Measurements from ENCODE around the gene FSTL4.

Gene FSTL4

DNA sequence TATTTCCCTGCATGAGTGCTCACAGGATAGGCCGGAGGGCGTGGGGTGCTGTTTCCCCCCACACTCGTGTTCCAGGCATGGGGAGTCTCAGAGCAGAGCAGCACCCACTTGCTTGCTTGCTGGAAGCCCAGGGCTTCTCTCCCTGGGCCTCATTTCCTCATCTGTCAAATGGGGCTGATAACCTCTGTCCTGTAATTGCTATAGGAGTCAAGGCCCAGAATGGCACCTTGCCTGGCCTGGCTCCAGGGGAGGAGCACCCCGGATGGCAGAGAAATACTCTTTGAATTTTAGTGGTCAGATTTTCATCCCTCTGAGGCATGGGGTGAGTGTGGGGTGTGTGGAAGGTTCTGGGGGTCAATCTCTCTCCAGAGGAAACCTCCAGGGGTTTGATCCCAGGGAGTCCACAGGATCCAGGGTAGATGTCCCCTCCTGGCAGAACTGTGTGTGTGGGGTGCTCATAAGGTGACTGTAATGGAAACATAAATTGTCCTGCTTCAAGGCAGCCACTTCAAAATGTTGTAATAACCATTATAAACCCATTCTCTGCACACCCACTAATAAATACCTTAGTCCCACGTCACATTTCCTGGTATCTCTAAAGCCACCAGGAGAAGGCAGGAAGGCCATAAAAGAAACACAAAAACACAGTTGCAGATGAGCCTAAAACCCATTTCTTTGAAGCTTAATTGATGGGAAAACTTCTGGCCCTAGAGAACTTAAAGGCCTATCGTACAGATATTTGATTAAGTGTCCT, 272.2 kb downstream of the FSTL4 start:
- WGBS, 2 experiments (ENCODE audit: insufficient coverage in 2 of 2) = 89 to 97% methylated on average over 5 of the region's 6 CpGs
- Histone ChIP-seq H3K9me3 (ENCODE audit: control insufficient read depth, low read length) (no peaks in the 10 kb centered on the region), H3K27ac (ENCODE audit: low read depth, low read length, severe bottlenecking) (no peak overlapping the region), H3K4me1 (ENCODE audit: control insufficient read depth, insufficient read depth, low read length, poor library complexity, severe bottlenecking) (no peaks in the 10 kb centered on the region), H3K36me3 (ENCODE audit: control insufficient read depth, insufficient read depth, low read length) (no peaks in the 10 kb centered on the region), H3K4me3 (ENCODE audit: extremely low read depth, insufficient read depth, low read length, poor library complexity, severe bottlenecking) (no peak overlapping the region)

DNA sequence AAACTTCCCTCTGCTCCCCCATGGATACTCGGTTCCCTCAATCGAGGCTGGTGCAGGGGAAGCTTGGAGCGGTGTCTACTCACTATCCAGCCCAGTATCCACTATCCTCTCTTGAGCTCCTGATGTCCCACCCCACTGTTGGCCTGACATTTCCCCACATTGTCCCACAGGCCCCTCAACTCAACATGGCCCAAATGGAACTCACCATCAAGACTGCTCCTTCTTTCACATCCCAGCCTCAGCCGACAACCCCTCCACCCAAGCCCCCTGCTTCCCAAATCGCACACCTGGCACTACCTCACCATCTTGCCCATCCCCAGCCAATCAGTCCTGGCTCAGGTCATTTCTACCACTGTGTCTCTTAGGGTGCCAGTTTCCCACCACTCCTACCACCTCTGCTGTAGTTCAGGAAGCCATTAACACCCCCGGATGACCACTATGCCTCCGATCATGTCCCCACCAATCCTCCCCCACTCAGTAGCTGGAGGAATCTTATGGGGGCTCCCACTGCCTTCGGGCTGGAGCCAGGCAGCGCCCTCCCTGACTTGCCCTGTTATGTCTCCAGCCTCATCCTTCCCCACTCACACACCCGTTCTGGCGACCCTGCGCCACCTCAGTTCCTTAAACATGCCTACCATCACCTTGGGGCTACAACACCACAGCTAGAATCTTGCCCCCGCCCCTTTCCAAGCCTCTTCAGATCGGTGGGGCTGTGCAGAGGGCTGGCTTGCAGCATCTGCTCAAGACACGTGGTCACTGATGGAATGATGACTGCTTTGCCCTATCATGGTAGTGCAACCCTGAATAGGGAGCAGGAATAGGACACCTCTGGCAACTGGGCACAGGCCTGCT, 273.6 kb downstream of the FSTL4 start:
- no peak overlapping the region for H3K27ac ChIP-seq (ENCODE audit: low read depth, low read length, severe bottlenecking)
- H3K9me3 ChIP-seq (ENCODE audit: control insufficient read depth, low read length) = no peaks in the 10 kb centered on the region
- WGBS, 2 experiments (ENCODE audit: insufficient coverage in 2 of 2) = 92 to 97% methylated on average over 10 to 11 of the region's 15 CpGs
- no peak overlapping the region for H3K4me3 ChIP-seq (ENCODE audit: extremely low read depth, insufficient read depth, low read length, poor library complexity, severe bottlenecking)
- H3K4me1 ChIP-seq (ENCODE audit: control insufficient read depth, insufficient read depth, low read length, poor library complexity, severe bottlenecking) = no peaks in the 10 kb centered on the region
- H3K36me3 ChIP-seq (ENCODE audit: control insufficient read depth, insufficient read depth, low read length) = no peaks in the 10 kb centered on the region

DNA sequence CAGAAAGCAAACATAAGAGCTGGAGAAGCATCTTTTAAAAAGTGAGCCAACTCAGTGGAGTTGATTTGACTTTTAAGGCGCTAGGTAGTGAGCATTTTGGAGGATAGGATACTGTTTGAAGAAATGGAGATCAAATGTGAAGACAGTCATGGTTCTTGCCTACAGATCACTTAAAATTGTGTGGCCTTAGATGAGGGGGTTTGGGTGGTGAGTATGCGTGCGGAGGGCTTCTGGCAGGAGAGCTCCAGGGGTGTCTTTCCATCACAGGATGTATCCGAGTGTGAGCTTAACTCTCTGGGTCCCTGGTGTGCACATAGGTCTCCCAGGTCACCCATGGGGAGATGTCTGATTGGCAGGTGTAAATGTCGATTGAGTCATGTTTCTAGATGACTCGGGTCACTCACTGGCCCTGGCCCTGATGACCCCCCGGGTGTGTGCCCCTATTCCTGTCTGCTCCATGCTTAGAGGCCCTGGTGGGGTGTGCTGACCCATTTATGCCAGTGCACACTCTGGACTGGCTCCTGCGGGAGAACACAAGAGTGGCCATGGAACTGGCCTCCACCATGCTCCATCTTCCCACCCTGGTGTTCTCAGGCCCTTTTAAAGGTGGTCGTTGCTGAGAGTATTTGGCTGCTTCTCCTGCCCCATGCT, 274.4 kb downstream of the FSTL4 start:
- H3K27ac ChIP-seq (ENCODE audit: low read depth, low read length, severe bottlenecking) = no peak overlapping the region
- no peaks in the 10 kb centered on the region for H3K36me3 ChIP-seq (ENCODE audit: control insufficient read depth, insufficient read depth, low read length)
- no peaks in the 10 kb centered on the region for H3K4me1 ChIP-seq (ENCODE audit: control insufficient read depth, insufficient read depth, low read length, poor library complexity, severe bottlenecking)
- WGBS, 2 experiments (ENCODE audit: insufficient coverage in 2 of 2) = 84 to 94% methylated on average over 7 to 9 of the region's 9 CpGs
- no peaks in the 10 kb centered on the region for H3K9me3 ChIP-seq (ENCODE audit: control insufficient read depth, low read length)
- no peak overlapping the region for H3K4me3 ChIP-seq (ENCODE audit: extremely low read depth, insufficient read depth, low read length, poor library complexity, severe bottlenecking)

DNA sequence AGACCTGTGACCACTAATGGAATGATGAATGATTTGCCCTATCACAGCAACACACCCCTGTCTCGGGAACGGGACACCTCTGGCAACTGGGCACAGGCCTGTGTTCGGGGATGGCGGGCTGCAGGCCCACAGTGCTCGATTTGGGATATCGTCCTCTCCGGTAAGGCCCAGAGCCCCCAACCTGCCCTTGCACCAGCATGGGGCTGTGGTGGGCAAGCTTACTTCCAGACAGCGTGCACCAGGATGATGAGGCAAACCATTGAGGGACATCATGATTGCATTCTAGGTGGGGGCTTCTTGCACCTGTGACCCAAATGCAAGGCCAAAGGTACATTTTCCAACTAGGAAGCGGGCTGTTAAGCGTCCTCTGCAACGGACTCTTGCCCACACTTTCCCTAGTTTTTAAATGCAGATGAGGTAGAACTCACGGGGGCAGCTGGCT, 275.4 kb downstream of the FSTL4 start:
- H3K4me1 ChIP-seq (ENCODE audit: control insufficient read depth, insufficient read depth, low read length, poor library complexity, severe bottlenecking) = no peaks in the 10 kb centered on the region
- no peaks in the 10 kb centered on the region for H3K36me3 ChIP-seq (ENCODE audit: control insufficient read depth, insufficient read depth, low read length)
- no peak overlapping the region for H3K4me3 ChIP-seq (ENCODE audit: extremely low read depth, insufficient read depth, low read length, poor library complexity, severe bottlenecking)
- WGBS, 2 experiments (ENCODE audit: insufficient coverage in 2 of 2) = 87% methylated on average over 10 to 11 of the region's 12 CpGs
- no peaks in the 10 kb centered on the region for H3K9me3 ChIP-seq (ENCODE audit: control insufficient read depth, low read length)
- H3K27ac ChIP-seq (ENCODE audit: low read depth, low read length, severe bottlenecking) = no peak overlapping the region

DNA sequence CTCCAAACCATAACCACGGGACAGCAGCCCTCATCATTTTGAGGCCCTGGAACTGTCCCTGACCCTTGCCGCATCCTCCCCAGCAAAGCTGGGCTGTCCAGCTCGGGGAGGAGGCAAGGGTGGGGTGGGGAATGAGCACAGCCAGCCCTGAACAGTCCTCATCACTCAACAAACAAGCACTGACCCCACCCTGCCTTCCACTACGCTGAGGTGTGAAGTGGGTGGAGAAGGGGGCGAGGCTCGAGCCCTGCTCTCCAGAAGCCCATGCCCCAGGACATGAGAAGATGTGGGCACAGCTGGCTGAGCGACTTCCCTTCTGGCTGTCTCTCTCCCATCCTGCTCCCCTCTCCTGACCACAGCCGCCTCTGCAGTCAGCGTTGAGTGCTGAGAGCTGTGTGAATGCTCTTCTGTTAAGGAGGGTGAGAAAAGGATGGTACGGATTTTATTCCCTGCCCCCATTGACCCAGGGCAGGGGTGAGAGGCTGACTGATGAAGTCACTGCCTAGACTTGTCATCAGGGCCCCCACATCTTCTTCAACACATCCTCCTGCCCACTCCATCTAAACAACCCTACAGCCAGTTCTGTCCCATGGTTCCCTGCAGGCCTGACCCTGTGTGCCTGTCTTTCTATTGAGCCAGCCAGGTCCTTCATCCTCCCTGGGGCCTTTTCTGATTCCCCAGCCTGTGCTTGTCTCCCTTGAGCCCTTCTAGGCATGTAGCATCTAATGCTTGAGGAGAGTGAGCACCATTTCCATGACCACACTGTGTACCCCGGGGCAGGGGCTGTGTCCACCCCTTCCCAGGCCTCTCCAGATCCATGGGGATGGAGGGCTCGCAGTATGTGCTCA, 276.0 kb downstream of the FSTL4 start:
- Histone ChIP-seq H3K36me3 (ENCODE audit: control insufficient read depth, insufficient read depth, low read length) (no peaks in the 10 kb centered on the region), H3K9me3 (ENCODE audit: control insufficient read depth, low read length) (no peaks in the 10 kb centered on the region)
- 88 to 100% methylated on average over 1 to 4 of the region's 12 CpGs for WGBS, 2 experiments (ENCODE audit: insufficient coverage in 2 of 2)

DNA sequence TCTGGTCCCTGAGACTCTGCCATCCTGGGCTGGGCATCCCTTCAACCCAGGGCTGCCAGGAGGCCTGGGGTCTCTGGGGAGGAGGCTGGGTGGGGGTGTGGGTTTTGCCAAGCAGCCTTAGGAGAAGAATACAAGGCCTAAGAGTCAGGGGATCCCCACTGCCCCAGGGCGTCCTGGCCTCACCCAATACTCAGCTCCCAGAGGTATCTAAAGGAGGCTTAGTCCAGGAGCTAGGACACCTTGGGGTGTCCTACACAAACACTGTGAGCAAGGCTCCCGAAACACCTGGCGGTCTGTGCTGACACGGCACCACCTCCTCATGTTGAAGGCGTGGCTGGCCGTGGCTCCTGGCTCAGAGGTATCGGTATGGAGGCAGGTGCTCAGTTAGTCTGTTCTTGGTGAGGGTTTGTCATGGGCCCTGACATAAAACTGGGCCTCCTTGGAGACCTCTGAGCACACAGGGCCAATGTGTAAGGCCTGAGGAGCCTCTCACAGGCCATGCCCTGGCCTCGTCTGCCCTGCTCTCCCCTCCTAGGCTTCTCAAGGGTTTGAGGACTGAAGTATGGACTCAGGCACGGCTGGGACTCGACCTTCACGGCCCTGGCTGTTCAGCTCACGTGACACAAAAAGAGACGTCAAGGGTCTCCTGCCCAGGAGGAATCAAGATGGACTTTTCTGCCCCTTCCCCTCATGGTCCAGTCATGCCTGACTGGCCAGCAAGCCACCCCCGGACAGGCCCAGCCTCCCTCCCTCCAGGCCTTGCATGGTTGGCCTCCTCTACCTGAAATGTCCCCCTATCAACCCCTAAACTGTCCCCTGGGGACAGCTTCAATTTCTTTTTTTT, 277.3 kb downstream of the FSTL4 start:
- no peak overlapping the region for H3K4me3 ChIP-seq (ENCODE audit: extremely low read depth, insufficient read depth, low read length, poor library complexity, severe bottlenecking)
- H3K27ac ChIP-seq (ENCODE audit: low read depth, low read length, severe bottlenecking) = no peak overlapping the region
- H3K4me1 ChIP-seq (ENCODE audit: control insufficient read depth, insufficient read depth, low read length, poor library complexity, severe bottlenecking) = no peaks in the 10 kb centered on the region
- 91 to 92% methylated on average over 14 of the region's 14 CpGs for whole genome bisulfite sequencing, 2 experiments (ENCODE audit: insufficient coverage in 2 of 2)
- no peaks in the 10 kb centered on the region for H3K36me3 ChIP-seq (ENCODE audit: control insufficient read depth, insufficient read depth, low read length)
- no peaks in the 10 kb centered on the region for H3K9me3 ChIP-seq (ENCODE audit: control insufficient read depth, low read length)

More for the DNA sequence above, 276.0 kb downstream of the FSTL4 start:
- H3K27ac ChIP-seq (ENCODE audit: low read depth, low read length, severe bottlenecking) = no peak overlapping the region
- no peak overlapping the region for H3K4me3 ChIP-seq (ENCODE audit: extremely low read depth, insufficient read depth, low read length, poor library complexity, severe bottlenecking)
- H3K4me1 ChIP-seq (ENCODE audit: control insufficient read depth, insufficient read depth, low read length, poor library complexity, severe bottlenecking) = no peaks in the 10 kb centered on the region

DNA sequence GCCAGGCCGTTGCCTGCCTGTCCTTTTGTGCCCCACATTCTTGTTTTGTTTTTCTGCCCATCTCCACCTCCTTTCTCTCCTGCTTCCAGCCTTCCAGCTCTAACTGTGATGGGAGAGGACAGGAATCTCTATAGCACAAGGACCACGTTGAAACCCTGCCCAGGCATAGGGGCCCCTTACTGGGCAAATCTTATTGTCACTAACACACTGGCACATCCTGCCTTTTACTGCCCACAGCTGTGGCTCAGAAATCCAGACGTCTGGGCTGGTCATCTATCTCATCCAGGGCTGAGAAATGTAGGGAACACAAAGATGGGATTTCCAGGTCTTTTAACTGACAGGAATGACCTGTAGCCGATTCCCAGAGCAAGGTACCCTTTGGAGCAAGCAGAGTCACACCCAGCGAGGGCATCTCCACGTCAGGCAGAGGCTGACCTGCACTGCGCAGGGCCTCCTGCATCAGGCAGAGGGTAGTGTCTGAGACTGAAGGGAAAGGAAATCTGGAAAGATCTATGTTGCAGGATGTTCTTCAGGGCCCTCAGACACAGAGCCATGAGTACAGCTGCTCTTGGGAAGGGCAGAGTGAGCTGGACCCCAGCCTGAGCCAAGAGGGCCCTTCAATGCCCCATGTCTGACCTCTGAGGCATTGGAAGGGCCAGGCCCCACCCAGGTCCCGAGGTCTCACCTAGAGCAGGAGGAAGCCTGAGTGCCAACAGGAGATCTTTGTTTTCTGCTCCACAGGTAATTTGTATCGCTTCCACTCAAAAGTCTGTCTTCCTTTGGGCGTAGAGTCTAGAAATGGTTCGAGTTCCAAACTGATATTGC, 278.8 kb downstream of the FSTL4 start:
- H3K27ac ChIP-seq (ENCODE audit: low read depth, low read length, severe bottlenecking) = no peak overlapping the region
- no peaks in the 10 kb centered on the region for H3K4me1 ChIP-seq (ENCODE audit: control insufficient read depth, insufficient read depth, low read length, poor library complexity, severe bottlenecking)
- 83 to 92% methylated on average over 10 to 11 of the region's 11 CpGs for WGBS, 2 experiments (ENCODE audit: insufficient coverage in 2 of 2)
- no peak overlapping the region for H3K4me3 ChIP-seq (ENCODE audit: extremely low read depth, insufficient read depth, low read length, poor library complexity, severe bottlenecking)
- no peaks in the 10 kb centered on the region for H3K9me3 ChIP-seq (ENCODE audit: control insufficient read depth, low read length)
- H3K36me3 ChIP-seq (ENCODE audit: control insufficient read depth, insufficient read depth, low read length) = no peaks in the 10 kb centered on the region

DNA sequence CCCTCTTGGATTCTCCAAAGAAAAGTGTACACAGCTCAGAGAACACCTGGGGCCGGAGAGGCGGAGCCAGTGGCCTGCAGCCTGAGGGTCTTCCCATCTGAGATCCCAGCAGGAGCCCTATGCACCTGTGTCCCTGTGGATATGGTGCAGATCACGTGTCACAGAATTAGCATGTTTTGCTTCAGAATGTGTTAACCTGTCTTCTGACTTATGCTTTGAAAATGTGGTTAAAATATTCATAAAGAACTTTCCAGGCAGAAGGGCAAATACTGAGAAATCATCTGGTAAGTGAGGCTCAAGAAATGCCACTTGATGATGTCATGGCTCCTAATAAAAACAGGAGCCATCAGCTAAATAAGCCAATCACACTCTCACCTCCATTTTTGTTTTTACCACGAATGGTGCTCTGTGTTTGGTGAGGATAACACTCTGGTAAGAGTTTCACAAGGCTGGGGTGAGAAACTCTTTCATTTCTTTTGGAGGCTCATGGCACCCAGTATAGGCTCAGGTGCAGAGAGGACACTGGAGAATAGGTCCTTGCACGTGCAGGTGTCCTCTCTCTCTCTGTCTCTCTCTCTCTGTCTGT, 279.8 kb downstream of the FSTL4 start:
- 76 to 87% methylated on average over 2 to 5 of the region's 5 CpGs for WGBS, 2 experiments (ENCODE audit: insufficient coverage in 2 of 2)
- H3K9me3 ChIP-seq (ENCODE audit: control insufficient read depth, low read length) = no peaks in the 10 kb centered on the region
- H3K4me3 ChIP-seq (ENCODE audit: extremely low read depth, insufficient read depth, low read length, poor library complexity, severe bottlenecking) = no peak overlapping the region
- no peaks in the 10 kb centered on the region for H3K4me1 ChIP-seq (ENCODE audit: control insufficient read depth, insufficient read depth, low read length, poor library complexity, severe bottlenecking)
- no peaks in the 10 kb centered on the region for H3K36me3 ChIP-seq (ENCODE audit: control insufficient read depth, insufficient read depth, low read length)
- H3K27ac ChIP-seq (ENCODE audit: low read depth, low read length, severe bottlenecking) = no peak overlapping the region

DNA sequence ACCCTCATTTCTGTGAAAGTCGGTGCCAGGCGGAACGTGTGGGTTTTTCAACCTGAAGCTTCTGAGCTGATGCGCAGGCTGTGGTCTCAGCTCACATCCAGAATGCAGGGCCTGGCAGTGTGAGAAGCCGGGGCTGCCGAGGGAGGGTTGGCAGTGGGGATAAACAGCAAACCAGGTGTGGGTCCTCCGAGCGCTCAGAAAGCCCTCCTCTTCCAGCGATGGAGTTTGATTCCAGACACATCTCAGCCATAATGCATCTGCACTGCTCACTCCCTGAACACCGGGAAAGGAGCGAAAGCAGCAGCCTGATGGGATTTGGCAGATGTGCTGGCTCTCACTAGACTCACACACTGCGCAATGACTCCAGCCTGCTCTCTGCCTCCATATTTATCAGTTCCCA, 280.4 kb downstream of the FSTL4 start:
- no peak overlapping the region for H3K4me3 ChIP-seq (ENCODE audit: extremely low read depth, insufficient read depth, low read length, poor library complexity, severe bottlenecking)
- H3K36me3 ChIP-seq (ENCODE audit: control insufficient read depth, insufficient read depth, low read length) = no peaks in the 10 kb centered on the region
- H3K27ac ChIP-seq (ENCODE audit: low read depth, low read length, severe bottlenecking) = no peak overlapping the region
- no peaks in the 10 kb centered on the region for H3K9me3 ChIP-seq (ENCODE audit: control insufficient read depth, low read length)
- no peaks in the 10 kb centered on the region for H3K4me1 ChIP-seq (ENCODE audit: control insufficient read depth, insufficient read depth, low read length, poor library complexity, severe bottlenecking)
- WGBS, 2 experiments (ENCODE audit: insufficient coverage in 2 of 2) = 89 to 91% methylated on average over 11 to 12 of the region's 12 CpGs
